ENCODE measurements around the gene SNX15. TPM values are rescaled to one million over a fixed set of nuclear protein-coding genes. Genes with fewer than 3 reads are reported as not detected.
"Not testable (repeated sequence)": the region's sequence is repeated elsewhere in the genome, so short reads cannot be mapped to it uniquely, and the experiment has no call there.

Gene SNX15, protein sequence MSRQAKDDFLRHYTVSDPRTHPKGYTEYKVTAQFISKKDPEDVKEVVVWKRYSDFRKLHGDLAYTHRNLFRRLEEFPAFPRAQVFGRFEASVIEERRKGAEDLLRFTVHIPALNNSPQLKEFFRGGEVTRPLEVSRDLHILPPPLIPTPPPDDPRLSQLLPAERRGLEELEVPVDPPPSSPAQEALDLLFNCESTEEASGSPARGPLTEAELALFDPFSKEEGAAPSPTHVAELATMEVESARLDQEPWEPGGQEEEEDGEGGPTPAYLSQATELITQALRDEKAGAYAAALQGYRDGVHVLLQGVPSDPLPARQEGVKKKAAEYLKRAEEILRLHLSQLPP
- total RNA-seq = 24.1 TPM

DNA sequence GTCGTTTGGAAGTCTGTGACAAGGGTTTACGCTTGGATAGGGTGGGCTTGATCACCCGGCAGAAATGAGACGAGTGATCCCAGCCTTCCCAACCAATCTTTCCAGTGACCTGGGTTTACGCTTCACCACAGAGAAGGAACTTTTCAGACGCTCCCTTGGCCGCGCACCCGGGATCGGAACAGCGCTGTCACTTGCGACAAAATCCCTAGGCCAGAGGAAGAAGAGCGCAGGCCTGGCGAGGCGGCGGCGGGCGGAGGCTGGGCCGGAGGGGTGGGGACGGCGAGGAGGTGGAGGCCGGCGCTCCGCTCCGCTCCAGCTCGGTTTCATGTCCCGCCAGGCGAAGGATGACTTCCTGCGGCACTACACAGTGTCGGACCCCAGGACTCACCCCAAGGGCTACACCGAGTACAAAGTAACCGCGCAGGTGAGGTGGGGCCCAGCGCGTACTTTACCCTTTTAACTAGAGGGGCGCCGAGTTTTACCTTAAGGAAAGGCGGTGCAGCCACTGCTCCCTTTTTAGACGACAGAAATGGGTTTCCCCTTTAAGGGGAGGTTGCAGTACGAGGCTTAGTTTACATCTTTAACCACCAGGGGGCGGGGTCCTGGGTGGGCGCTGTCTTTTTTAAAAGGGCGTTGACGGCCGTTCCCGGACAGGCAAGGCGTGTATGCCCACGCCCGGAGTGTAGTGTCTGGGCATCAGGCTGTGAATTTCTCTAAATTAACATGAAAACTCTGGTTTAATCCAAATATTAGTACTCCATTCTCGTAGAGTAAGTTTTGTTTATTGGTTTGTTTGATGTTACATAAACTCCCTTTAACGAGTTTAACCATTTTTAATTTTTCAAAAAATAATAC is at the start of gene SNX15:
Gene SNX15 (plus strand): TSS at position 227 of the 855 bp plus-strand sequence. CDS start 99 bp downstream, at position 326.
- Histone ChIP-seq H3K36me3 (peaks cover 0 to 6% of the 10 kb centered on the region in 2 donors), H3K27ac (peak within 1 kb of the TSS; percentile 86), H3K9me3 (no peaks in the 10 kb centered on the region), H3K4me1 (peaks cover 28% of the 10 kb centered on the region), H3K4me3 (peak within 1 kb of the TSS; percentile 55 to 57), H3K27me3 (no peaks in the 10 kb centered on the region)
- peak in 1 of 2 donors; percentile 95 for DNase-seq (ENCODE audit: extremely low spot score in 2 of 2)
- intact Hi-C loops (cut with DNase I) = no loop called here
- TF ChIP-seq POLR2A (IDR thresholded peaks at IDR 0.05) (peak in 1 of 2 donors; percentile 45), POLR2AphosphoS5 (IDR thresholded peaks at IDR 0.05; ENCODE audit: insufficient read depth in 1 of 2, low read depth in 1 of 2) (peak; percentile 95 to 97)
- TF ChIP-seq, protein P1, sequence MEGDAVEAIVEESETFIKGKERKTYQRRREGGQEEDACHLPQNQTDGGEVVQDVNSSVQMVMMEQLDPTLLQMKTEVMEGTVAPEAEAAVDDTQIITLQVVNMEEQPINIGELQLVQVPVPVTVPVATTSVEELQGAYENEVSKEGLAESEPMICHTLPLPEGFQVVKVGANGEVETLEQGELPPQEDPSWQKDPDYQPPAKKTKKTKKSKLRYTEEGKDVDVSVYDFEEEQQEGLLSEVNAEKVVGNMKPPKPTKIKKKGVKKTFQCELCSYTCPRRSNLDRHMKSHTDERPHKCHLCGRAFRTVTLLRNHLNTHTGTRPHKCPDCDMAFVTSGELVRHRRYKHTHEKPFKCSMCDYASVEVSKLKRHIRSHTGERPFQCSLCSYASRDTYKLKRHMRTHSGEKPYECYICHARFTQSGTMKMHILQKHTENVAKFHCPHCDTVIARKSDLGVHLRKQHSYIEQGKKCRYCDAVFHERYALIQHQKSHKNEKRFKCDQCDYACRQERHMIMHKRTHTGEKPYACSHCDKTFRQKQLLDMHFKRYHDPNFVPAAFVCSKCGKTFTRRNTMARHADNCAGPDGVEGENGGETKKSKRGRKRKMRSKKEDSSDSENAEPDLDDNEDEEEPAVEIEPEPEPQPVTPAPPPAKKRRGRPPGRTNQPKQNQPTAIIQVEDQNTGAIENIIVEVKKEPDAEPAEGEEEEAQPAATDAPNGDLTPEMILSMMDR (IDR thresholded peaks at IDR 0.05) = peak in 2 of 3 experiments; percentile 37 to 63

GRCh38 chr11:64983339-64983738 is 43.9 kb upstream of the SNX15 start:
- DNase-seq (ENCODE audit: extremely low spot score in 2 of 2); H3K9me3 ChIP-seq; H3K4me1 ChIP-seq; H3K27me3 ChIP-seq; H3K4me3 ChIP-seq; H3K36me3 ChIP-seq; intact Hi-C loops (cut with DNase I); H3K27ac ChIP-seq: not testable (repeated sequence)

DNA sequence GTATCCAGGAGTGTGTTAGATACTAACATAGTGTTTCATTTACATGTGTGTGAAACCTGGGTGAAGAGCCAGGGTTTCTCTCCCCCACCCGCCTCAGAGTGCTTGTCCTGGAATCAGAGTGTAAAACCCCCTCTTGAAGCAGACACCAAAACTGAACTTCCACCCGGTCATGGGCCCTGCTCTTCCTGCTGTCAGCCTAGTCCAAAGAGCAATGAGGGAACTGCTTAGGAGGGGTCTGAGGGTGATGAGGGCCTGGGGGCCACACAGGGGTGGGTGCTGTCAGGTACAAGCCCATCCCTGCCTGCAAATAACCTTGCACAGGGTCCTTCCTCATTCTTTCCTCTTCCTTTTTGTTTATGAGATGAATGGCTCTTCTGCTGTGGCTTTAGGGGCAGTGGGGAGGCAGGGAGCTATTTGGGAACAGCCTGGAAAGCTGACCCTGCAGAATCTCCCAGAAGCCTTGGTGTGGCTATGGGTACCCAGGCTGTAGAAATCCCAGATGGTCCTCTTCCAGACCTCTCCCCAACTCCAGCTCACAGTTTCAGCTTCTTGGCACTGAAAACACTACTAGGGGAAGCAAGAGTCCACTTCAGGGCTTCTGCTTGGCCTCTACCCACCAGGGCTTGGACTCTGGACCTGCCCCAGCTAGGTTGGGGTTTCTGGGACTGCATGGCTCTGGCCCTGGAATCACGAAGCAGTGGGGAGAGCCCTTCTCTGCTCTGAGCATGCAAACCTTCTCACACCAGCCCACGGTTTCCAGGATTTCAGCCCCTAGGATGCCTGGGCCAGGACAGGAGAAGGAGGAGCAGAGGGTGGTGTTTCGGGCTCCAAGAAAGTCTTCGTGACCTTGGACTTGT is 39.0 kb upstream of the SNX15 start:
- H3K4me1 ChIP-seq = peaks cover 10% of the 10 kb centered on the region
- DNase-seq (ENCODE audit: extremely low spot score in 2 of 2) = no peak
- H3K4me3 ChIP-seq = no peak overlapping the region
- H3K27ac ChIP-seq = no peak overlapping the region
- H3K36me3 ChIP-seq = no peaks in the 10 kb centered on the region
- no peaks in the 10 kb centered on the region for H3K27me3 ChIP-seq
- H3K9me3 ChIP-seq = no peaks in the 10 kb centered on the region
- TF ChIP-seq, protein P1 (IDR thresholded peaks at IDR 0.05) = no peak
- intact Hi-C loops (cut with DNase I) = no loop called here

DNA sequence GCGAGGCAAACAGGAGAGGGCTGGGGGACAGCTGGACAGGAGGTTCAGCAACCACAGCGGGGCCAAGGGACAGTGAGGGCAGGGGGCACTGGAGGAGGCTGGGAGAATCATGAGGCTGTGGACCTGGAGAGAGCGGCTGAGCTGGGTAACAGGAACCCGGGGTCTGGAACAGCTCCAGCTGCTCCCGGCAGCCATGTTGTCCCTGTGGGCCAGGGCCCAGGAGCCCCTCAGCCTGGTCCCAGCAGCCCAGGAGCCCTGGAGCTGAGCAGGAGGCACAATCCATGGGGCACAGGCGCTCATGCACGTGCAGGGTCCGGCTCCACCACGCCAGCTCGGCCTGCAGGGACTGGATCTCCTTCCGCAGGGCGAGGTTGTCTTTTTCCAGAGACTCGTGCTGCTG is 37.8 kb upstream of the SNX15 start:
- Histone ChIP-seq H3K4me1 (peaks cover 10% of the 10 kb centered on the region), H3K27ac (no peak overlapping the region), H3K9me3 (no peaks in the 10 kb centered on the region), H3K27me3 (no peaks in the 10 kb centered on the region), H3K36me3 (no peaks in the 10 kb centered on the region), H3K4me3 (no peak overlapping the region)
- DNase-seq (ENCODE audit: extremely low spot score in 2 of 2) = no peak
- TF ChIP-seq, protein P1 (IDR thresholded peaks at IDR 0.05) = no peak
- TF ChIP-seq POLR2AphosphoS5 (IDR thresholded peaks at IDR 0.05; ENCODE audit: insufficient read depth in 1 of 2, low read depth in 1 of 2) (no peak), POLR2A (IDR thresholded peaks at IDR 0.05) (no peak)
- intact Hi-C loops (cut with DNase I) = no loop called here

DNA sequence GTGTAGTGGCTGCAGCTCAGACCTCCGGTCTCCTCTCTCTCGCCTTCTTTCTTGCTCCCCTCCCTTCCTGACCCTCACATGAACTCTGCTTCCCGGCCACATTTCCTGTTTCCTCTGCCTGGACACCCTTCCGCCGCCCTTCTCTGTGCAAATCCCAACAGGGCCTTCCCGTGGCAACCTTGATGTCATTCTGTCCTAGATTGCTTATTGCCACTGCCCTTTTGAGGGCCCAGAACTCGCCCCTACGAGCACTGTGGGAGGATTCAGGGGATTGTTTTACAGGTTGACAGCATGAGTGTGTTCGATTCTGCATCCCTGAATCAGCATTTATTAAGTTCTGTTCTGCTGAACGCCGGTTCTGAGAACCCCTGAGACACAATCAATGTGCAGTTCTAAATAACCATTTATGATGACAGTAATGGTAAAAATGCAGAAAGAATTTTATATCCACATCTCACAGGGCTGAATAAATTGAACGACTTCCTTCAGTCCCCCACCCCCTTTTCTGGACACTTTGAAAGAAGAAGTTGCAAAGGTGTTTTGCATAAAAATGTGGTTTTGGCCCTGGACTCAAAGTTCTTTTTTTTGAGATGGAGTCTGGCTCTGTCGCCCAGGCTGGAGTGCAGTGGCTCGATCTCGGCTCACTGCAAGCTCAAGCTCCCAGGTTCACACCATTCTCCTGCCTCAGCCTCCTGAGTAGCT is 36.9 kb upstream of the SNX15 start:
- no peak for DNase-seq (ENCODE audit: extremely low spot score in 2 of 2)
- H3K4me3 ChIP-seq = no peak overlapping the region
- H3K27ac ChIP-seq = no peak overlapping the region
- no peaks in the 10 kb centered on the region for H3K27me3 ChIP-seq
- TF ChIP-seq, protein P1 (IDR thresholded peaks at IDR 0.05) = no peak
- TF ChIP-seq POLR2AphosphoS5 (IDR thresholded peaks at IDR 0.05; ENCODE audit: insufficient read depth in 1 of 2, low read depth in 1 of 2) (no peak), POLR2A (IDR thresholded peaks at IDR 0.05) (no peak)
- H3K4me1 ChIP-seq = peaks cover 10% of the 10 kb centered on the region
- intact Hi-C loops (cut with DNase I) = no loop called here
- no peaks in the 10 kb centered on the region for H3K36me3 ChIP-seq
- H3K9me3 ChIP-seq = no peaks in the 10 kb centered on the region
